T-helper 2 cell (primary cell): ENCODE results near the gene TUFM.
"Not testable (repeated sequence)": the region's sequence is repeated elsewhere in the genome, so short reads cannot be mapped to it uniquely, and the experiment has no call there.

Experiments
- DNase-seq, 5 experiments: peaks; one replicate each; pipeline versions ENCODE4 v3.0.0 to v3.0.0-alpha.2; 2012 to 2022

Gene TUFM

DNA sequence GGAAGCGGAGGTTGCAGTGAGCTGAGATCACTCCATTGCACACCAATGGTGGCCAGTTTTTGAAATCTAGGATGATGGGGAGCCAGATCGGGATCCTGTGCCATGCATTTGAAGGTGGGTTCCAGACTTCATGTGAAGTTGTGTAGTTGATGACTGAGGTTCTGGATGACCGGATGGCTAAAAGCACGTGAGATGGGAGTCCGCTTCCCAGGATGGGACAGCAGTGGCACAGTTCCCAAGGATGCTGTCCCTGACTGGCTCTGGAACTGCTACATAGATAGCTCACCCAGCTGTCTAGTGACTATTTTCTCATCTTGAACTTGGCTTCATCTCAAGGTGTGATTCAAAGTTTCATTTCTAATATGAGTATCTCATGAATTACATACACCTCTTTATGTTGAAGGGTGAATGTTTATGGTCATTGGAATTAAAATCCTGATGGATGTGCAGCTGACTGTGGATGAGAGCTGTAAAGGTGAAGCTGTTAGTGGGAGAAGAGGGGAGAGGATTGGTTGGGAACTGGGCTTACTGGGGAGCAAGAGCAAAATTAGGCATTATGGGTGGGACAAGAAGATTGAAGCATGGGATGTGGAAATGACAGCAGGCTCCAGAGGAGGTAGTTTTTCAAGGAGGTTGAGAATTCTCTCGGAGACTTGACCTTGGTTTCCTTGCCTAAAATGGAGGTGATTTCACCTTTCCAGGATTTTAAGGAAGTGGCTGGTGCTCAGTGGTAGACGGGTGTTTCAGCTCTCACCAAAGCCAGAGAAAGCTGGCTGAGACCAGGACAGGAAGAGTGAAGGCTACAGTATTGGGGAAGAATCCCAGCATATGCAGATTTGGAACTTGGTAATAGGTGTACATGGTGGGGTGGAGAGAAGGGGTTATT, 8.2 kb downstream of the TUFM start:
- DNase-seq = no peak

DNA sequence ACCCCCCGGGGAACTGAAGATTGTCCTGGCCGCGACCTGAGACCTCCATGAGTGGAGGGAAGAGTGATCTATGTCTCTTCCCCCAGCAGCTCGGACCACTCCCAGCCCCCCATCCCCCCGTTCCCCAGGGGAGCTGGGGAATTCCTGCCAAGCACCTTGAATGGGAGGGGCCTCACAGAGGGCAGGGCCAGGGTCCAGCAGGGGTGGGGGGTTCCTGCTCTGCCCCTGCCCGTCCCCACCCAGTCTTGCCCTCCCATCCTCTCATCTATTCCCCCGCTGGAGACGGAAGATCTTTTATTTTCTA, 9.4 kb downstream of the TUFM start:
- DNase-seq = no peak

DNA sequence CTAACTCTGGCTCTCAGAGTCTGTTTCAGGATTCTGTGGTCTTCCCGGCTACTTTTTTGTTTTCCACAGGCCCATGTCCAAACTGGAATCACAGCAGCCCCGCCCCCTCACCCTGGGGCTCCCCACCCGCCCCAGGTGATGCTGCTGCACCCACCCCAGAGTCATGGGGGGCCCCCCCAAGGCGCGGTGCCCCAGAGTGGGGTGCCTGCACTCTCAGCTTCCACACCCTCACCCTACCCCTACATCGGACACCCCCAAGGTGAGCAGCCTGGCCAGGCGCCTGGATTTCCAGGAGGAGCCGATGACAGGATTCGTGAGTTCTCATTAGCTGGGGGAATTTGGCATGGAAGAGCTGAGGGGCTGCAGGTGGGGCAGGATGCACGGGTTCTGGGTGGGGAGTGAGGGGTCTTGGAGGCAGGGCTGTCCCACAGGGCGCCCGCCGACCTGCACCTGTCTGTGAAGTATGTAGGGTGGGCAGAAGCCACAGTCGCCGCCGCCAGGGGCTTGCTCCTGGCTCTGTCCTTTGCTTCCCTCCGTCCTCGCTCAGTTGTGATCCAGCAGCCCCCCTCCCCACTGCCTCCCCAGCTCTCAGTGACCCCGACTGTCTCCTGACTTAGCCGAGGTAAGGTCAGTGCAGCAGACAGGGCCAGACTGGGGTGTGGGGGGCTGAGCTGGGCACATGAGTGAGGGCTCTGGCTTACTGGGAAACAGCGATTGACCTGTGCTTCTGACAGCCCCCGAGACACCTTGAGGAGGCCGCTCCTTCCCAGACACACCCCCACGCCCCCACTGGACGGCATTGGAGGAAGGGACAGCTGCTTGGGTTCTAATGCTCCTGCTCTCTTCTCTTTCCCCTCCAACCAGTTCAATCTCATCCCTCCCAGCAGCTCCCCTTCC, 10.0 kb downstream of the TUFM start:
- no peak for DNase-seq

DNA sequence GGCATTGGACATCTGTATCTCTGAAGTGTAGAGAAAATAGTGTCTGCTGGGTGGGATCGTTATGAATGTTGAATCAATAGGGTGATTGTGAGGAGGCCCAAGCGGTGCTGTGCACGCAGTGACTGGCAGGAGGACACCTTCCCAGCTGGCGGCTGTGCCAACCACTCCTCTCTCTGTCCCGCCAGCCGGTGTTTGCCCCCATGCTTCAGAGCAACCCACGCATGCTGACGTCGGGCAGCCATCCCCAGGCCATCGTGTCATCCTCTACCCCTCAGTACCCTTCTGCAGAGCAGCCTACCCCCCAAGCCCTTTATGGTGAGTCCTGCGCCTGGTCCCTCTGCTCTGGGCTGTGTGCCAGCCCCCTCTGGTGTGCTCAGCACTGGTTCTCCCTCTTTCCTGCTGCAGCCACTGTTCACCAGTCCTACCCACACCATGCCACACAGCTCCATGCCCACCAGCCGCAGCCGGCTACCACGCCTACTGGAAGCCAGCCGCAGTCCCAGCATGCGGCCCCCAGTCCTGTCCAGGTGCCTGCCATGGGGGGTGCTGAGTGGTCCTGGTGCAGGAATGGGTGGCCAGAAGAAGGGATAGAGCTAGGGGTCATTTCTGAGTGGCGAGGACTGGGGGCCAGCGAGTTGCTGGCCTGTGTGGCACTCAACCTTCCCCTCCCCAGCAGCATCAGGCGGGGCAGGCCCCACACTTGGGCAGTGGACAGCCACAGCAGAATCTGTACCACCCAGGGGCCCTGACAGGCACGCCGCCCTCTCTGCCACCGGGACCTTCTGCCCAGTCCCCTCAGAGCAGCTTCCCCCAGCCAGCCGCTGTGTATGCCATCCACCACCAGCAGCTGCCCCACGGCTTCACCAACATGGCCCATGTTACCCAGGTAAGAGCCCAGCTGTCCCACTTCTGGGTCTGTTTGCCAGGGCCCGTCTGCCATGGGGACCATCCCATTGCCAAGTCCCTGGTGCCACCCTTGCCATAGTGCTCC, 11.0 kb downstream of the TUFM start:
- DNase-seq = no peak

DNA sequence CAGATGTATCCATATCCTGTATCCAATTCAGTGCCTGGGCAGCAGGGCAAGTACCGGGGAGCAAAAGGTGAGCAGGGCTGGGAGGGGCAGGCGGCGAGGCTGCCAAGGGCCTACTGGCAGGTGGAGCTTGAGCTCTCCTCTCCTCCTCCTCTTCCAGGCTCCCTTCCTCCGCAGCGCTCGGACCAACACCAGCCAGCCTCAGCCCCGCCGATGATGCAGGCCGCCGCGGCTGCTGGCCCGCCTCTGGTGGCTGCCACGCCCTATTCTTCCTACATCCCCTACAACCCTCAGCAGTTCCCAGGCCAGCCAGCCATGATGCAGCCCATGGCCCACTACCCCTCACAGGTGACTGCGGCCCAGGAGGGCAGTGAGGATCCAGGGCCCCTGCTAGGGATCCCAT, 11.8 kb downstream of the TUFM start:
- DNase-seq = no peak

DNA sequence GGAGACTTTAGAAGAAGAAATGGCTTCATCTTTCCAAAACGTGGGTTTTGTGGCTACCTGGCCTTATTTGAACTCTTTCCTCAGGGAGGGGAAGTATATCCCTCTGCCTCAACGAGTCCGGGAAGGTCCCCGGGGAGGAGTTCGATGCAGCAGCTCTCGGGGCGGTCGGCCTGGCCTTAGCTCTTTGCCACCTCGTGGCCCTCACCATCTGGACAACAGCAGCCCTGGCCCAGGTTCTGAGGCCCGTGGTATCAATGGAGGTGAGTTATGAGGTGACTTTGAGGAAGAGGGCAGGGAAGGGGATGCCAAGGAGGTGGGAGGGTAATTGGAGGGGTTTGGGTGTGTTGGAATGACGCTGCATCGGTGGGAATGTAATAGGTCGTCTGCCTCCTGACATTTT, 15.6 kb downstream of the TUFM start:
- DNase-seq = no peak

DNA sequence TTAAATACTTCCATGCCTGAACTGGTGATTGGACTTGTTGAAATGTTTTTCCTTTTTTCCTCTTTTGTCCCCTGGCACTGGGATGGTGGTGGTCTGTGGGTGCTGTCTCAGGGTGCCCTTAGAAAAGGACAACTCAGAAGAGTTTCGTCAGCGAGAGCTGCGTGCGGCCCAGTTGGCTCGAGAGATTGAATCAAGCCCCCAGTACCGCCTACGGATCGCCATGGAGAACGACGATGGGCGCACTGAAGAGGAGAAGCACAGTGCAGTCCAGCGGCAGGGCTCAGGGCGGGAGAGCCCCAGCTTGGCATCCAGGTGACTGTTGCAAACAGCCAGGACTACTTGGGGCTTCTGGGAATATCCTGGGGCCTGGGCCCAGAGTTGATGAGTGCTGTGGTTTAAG, 16.4 kb downstream of the TUFM start:
- no peak for DNase-seq

DNA sequence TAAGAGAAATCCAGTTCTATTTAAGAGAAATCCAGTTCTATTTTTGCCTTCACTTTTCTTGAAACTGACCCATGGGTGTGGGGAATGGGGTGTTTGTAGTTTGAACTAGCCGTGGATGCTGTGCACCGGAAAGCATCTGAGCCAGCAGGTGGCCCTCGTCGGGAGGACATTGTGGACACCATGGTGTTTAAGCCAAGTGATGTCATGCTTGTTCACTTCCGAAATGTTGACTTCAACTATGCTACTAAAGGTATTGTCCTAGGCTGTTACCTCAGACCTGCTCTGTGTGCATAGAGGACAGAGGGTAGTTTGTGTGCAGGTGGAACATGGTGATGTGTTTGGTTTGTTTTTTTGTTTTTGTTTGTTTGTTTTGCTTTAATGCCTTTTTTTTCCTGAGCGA, 20.0 kb downstream of the TUFM start:
- no peak for DNase-seq

DNA sequence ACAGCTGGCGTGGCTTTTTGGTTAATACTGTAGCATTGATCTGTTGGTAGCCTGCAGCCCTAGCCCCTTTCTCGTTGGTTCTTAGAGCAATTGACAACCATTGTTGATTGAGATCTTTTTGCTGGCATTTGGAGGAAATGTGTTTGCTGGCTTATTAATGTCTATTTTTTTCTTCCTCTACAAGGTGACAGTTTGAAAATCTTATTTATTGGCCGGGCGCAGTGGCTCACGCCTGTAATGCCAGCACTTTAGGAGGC, 21.5 kb downstream of the TUFM start:
- no peak for DNase-seq

DNA sequence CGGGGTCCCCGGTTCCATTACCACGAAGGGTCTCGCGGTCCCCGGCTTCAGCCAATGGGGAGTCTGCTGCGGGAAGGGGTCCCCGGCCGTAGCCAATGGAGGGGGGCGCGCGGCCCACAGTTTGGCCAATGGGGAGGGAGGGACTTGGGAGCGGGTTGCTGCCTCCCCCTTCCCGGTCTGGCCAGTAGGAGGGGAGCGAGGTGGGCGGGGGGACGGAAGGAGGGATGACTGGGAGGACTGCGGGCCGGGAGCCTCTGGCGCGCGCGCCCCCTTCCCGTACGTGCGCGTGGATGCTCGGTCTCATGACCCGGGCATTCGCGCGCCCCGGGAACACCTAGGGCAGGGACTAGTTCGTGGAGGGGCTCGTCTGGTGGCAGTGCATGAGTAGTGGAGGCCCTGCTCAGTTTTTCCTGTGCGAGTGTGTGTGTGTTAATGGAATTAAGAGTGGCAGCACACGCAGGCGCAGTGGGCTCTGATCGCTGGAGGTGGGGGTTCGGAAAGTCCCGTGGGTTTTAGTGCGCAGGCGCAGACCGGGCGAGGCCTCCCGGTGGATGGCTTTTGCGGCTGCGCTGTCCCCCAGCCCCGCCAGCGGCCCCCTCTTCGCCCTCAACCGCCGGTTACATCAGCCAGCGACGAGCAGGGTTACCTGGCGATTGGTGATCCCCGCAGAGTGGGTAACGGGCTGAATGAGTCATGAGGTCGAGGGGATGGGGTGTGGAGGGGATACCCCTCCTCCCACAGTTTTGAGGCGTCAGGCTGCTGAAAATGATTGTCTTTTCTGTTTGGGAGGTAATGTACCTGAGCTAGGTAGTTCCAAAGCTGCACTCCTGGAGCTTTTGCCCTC, 22.1 kb downstream of the TUFM start:
- DNase-seq = peak; percentile 90 to 98 (median 94)

DNA sequence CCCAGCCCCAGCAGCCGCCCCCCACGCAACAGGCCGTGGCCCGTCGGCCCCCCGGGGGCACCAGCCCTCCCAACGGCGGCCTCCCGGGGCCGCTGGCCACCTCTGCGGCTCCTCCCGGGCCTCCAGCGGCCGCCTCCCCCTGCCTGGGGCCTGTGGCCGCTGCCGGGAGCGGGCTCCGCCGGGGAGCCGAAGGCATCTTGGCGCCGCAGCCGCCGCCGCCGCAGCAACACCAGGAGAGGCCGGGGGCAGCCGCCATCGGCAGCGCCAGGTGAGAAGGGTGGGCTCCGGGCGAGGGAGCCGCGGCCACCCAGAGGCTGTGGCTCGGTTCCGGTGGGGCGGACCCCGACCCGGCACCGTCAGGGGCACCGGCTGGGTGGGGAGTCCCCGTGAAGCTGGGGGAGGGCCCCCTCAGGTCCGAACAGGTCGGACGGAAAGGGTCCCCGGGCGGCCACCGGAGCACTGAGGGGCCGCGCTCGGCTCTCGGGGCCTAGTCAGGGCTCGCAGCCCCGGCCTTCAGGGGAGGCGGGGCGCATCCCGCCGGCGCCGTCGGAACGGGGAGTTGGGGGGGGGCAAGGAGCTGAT, 22.8 kb downstream of the TUFM start:
- DNase-seq = peak in 3 of 5 experiments; percentile 28 to 63 (median 41)

DNA sequence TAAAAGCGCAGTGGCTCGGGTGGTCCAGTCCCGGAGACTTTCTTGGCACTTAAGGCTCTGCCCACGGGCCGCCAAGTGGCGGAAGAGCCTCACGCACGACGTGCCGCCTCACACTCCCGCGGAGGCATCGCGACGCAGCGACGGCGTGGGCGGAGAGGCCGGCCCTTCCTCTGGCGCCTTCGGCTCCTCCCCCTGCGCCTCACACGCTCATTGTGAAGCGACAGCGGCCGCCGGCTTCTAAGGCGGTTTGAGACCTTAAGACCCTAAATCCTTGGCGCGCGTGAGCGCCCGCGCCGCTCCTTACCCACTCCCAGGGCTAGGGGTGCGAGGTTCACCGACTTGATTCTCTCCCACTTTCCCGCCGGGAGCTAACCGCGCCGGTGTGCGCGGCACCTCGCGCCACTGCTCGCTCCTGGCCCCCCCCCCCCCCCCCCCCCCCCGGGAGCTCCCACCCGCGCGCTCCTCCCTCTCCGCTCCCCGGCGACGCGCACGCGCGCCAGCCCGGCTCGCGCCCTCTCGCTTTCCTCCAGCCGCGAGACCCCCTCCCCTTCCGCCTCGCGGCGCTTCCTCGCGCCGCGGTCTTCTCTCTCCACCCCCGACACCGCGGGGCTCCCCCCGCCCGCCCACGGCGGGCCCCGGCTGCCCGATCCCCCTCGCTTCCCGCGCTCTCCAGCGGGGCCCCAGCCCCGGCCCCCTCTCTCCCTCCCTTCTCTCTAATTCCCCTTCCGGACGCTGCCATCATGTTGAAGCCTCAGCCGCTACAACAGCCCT, 23.4 kb downstream of the TUFM start, which contains the start of gene ATXN2L:
ATXN2L (plus strand) TSS at position 480 of the 771 bp plus-strand sequence; CDS start at position 741, 261 bp downstream.
- peak; percentile 82 to 99 (median 93) for DNase-seq

DNA sequence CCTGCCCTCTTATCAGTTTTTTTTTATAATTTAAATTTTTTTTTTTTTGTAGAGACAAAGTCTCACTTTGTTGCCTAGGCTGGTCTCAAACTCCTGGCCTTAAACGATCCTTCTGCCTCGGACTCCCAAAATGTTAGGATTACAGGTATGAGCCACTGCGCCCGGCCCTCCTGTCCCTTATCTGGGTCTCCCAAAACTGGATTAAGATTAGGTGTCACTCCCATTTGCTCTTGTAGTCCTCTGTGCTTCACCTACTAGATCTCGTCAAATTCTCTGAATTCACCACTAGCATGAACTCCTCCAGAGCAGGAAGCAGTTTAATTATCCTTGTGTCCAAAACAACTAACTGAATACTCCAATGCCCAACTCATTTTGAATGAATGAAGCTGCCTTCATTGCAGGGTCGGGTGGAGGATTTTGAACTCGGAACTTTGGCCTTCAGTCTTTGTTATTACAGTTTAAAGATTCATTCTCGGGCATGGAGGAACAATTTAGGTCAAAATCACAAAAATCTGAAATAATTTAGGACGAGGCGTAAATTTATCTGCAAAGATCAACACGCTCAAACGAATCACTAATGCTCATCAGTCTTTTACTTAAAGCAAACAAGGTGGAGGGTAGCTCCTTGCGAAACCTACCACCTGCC, 24.2 kb downstream of the TUFM start:
- no peak for DNase-seq

DNA sequence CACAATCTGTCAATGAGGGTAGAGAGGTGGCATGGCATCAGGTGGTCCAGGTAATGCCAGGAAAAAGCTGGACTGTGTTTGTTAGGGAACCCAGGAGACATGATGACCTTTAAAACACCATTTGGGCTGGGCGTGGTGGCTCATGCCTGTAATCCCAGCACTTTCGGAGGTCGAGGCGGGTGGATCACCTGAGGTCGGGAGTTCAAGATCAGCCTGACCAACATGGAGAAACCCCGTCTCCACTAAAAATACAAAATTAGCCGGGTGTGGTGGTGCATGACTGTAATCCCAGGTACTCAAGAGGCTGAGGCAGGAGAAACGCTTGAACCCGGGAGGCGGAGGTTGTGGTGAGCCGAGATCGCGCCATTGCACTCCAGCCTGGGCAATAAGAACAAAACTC, 25.6 kb downstream of the TUFM start:
- not testable (repeated sequence) for DNase-seq

DNA sequence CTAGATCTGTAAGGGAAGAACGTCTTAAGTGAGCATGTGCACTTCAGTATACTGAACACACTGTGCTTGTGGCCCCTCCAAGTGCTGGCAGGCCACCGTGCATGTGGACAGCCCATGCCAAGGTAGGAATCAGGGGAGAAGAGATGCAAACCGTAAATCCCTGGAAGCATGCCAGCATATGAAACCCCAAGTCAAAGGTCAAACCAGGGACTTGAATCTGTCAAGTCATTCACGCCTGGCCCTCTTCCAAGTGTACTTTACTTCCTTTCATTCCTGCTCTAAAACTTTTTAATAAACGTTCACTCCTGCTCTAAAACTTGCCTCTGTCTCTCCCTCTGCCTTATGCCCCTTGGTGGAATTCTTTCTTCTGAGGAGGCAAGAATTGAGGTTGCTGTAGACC, 26.1 kb downstream of the TUFM start:
- DNase-seq = no peak

DNA sequence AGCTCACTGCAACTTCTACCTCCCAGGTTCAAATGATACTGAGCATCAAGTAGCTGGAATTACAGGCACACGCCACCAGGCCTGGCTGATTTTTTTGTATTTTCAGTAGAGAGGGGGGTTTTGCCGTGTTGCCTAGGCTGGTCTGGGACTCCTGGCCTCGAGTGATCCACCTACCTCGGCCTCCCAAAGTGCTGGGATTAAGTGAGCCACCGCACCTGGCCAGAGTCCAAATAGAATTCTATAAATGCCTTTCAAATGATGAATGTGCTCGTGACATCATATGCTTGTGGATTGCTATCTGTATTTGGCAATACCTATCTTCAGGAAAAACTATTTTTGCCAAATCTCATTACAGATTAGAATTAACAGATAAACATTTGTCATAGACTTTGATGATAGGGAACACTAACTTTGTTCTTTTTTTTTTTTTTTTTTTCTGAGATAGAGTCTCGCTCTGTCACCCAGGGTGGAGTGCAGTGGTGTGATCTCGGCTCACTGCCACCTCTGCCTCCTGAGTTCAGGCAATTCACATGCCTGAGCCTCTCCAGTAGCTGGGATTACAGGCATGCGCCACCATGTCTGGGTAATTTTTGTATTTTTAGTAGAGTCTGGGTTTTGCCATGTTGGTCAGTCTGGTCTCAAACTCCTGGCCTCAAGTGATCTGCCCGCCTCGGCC, 38.6 kb downstream of the TUFM start:
- not testable (repeated sequence) for DNase-seq

DNA sequence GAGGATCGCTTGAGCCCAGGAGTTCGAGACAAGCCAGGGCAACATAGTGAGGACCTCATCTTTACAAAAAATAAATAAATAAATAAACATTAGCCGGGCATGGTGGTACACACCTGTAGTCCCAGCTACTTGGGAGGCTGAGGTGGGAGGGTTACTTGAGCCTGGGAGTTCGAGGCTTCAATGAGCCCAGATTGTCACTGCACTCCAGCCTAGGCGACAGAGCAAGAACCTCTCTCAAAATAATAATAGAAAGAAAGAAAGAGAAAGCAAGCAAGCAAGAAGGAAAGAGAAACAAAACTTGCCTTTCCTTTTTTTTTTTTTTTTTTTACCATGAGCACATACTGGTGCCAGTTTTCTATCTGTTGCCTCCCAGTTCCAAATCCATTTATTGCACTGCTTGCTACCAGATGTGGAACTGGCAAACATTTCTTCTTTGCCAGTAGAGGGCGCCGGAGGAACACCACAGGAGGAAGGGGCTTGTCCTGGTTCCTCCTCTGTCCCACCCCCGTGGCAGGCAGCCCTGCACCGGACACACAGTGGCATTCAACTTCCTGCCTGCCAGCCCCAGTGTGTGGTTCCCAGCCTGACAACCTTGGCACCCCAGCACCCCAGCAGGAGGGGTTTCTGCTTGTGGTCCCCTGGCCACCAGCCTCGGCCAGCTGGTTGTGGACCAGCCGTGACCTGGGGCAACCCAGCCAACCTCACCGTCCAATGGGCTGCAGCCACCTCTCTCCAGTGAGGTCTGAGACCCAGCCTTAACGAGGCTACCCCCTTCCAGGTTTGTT, 43.7 kb downstream of the TUFM start:
- DNase-seq = peak; percentile 17 to 77 (median 45)
